DMS79 treated with DMSO at 0.1 percent for 48 hours (cell line): ENCODE measurements around the gene MYRIP.
"Not testable (repeated sequence)": the region's sequence is repeated elsewhere in the genome, so short reads cannot be mapped to it uniquely, and the experiment has no call there.

ENCODE experiments used
- DNase-seq: peaks from one replicate; lab custom pipeline; 2025; lab: John Stamatoyannopoulos, UW

The MYRIP gene

DNA sequence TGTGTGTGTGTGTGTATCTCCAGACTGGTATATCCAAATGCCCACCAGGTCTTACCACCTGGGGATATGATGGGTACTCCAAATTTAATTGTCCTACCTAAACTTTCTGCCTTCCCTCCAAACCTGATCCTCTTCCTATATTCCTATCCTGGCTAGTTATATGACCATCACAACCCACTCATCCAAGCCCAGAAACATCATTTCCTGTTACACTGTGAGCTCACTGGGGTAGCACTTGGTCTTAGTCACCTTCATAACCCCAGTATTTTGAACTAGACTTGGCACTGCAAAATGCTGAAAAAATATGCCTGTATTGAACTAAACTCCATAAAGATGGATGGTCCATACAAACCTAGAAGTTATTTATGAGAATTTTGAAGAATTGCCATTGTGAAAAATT, 321.3 kb downstream of the MYRIP start:
- DNase-seq = no peak

DNA sequence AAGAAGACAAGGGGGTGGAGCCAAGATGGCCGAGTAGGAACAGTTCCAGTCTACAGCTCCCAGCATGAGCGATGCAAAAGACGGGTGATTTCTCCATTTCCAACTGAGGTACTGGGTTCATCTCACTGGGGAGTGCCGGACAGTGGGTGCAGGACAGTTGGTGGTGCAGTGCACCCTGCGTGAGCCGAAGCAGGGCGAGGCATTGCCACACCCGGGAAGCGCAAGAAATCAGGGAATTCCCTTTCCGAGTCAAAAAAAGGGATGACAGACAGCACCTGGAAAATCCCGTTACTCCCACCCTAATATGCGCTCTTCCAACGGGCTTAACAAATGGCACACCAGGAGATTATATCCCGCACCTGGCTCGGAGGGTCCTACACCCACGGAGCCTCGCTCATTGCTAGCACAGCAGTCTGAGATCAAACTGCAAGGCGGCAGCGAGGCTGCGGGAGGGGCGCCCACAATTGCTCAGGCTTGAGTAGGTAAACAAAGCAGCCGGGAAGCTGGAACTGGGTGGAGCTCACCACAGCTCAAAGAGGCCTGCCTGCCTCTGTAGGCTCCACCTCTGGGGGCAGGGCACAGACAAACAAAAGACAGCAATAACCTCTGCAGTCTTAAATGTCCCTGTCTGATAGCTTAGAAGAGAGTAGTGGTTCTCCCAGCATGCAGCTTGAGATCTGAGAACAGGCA, 324.6 kb downstream of the MYRIP start:
- not testable (repeated sequence) for DNase-seq

DNA sequence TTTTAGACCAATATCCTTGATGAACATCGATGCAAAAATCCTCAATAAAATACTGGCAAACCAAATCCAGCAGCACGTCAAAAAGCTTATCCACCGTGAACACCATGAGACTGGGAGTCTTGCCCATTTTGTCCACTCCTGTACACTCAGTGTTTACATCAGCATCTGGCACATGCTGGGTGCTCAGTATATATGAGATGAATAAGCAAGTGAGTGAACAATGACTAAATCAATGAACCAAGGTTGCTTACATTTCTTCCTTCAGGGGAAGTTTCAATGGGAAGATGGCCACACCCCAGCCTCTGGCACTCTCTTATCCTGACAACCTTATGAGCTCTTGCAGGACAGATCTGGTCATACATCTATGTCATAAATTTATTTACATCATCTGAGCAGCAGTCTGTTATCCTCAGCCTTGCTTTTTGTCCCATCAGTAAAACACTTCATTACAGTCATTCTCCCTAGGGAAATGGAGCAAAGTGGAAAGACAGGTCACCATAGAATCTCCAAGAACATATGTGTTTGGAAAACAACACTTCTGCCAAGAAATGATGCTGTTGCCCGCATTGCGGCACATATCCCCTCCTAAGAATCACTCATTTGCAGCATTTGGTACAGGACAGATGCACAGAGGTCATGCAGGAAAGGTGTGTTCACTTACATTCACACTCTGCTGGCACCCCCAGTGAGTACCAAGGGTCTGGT, 328.3 kb downstream of the MYRIP start:
- peak; percentile 0 for DNase-seq

DNA sequence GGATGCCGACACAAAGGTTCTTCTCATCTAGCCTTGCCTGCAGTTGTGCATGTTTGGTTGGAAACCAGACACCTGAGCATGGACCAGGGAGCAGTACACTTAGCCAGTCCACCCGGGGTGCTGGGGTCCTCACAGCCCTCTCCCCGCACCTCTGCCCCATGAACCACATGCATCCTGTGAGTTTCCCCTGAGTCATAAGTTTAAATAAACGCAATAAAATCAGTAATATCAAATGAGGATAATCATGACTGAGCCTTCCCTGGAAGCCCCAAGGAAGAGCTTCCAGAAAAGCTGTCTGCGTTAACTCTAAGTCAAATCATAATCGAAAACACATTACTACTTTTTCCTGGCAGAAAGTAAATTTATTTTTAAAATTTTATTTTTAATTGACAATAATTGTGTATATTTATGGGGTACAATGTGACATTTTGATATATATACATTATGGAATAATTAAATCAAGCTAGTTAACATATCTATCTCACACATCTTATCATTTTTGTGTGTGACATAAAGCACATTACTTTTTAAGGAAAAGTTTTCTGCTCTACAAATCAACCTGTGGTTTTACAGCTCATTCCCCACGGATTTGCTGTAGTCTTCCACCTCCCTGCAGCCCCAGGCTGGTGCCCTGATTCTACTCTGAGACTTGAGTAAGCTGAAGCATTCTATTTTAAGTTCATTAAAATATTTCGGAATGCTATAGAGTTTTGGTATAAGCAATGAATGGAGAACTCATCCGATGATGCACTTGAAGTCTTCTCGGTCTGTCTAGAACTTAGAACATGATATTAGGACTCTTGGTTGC, 334.1 kb downstream of the MYRIP start:
- no peak for DNase-seq

DNA sequence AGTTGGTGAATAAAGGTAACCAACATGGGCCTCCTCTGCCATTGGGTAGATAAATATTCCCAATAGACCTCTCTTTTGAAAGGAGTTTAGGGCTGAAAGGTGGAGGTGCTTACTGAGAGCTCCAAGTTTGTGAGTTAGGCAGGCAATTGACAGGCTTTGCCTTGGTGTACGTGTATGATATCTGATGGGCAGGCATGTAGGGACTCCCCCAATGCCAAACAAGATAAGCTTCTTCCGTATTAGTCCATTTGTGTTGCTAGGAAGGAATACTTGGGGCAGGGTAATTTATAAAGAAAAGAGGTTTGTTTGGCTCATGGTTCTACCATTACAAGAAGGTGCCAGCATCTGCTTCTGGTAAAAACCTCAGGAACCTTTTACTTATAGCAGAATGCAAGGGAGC, 339.4 kb downstream of the MYRIP start:
- no peak for DNase-seq

DNA sequence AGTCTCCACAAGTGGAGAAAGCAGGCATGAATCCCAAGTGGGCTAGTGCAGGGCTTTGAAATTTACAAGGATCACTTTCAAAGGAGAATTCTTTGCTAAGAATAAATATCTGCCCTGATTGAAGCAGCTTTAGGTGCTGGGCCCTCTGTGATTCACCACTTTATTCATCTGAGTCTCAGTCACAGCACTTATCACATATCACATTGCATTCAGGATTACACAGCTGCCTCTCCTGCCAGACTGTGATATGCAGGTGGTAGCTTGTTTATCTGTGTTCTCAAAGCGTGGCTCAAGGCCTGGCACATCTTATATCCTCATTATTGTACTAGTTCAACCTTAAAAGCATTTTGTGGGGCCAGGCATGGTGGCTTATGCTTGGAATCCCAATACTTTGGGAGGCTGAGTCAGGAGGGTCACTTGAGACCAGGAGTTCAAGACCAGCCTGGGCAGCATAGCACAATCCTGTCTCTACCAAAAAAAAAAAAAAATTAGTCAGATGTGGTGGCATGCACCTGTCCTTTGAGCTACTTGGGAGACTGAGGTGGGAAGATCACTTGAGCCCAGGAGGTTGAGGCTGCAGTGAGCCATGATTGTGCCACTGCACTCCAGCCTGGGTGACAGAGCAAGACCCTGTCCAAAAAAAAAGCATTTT, 343.2 kb downstream of the MYRIP start:
- DNase-seq = peak; percentile 13

DNA sequence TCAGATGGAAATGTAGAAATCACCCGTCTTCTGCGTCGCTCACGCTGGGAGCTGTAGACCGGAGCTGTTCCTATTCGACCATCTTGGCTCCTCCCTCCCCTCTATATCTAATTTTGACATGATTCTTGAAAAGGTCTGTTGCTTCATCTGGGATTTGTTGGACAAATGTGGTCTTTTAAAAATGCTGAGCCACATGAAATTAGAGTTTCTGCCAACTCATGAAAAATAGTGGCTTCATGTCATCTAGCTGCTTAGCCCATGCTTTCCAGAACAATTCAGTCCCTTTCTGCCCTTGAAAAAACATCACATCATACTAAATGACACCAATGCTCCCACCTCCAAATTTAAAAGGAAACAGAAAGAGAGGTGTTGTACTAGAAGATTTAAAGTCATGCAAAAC, 351.5 kb downstream of the MYRIP start:
- no peak for DNase-seq

DNA sequence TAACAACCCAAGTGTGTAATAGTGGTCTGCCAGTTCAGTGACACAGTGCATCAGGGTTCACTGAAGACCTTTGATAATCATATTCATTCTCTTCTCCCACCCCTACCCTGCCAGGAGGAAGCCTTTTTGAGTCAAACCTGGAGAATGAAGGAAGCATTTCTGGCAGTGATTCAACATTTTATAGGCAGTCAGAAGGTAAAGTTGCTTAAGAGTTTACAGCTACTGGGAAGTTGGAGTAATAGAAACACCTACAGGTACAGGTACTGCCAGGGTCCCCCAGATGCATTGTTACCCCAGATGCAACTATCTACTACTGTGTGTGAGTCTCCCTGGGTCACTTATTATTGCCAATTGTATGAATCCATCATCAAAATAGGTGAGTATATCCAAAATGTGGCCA, 353.2 kb downstream of the MYRIP start:
- no peak for DNase-seq

DNA sequence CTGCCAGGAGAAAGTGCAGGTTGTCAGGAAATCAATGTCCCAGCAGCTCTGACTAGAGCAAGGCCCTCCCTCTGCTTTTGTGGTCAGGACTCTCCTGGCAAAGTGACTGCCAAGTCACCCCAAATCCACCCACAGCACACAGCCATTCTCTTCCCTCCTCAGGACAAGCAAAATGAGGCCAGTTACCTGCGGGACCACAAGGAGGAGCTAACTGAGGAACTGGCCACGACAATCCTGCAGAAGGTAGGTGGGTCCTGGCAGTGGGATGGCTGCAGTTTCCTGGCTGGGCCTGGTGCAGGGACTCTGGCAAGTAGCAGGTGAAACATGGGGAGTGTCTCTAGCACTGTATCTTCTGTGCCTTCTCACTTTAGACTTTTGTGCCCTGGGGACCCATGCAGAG, 357.6 kb downstream of the MYRIP start:
- no peak for DNase-seq

DNA sequence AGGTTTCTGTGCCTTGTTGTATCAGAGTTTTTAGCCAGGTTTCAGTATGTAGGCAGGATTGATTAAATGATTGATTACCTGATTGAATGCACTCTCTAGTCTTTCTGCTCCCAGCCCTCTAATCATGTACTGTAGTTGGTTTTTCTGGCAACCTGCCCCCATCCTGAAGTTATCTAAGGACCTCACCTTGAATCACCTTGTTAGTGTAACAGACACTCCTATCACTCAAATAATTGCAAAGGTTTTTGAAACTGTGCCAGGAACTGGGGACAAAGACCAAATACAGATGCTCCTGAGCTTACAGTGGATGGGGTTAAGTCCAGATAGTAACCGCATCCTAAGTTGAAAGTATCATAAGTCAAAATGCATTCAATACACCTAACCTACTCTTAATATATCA, 358.5 kb downstream of the MYRIP start:
- no peak for DNase-seq

DNA sequence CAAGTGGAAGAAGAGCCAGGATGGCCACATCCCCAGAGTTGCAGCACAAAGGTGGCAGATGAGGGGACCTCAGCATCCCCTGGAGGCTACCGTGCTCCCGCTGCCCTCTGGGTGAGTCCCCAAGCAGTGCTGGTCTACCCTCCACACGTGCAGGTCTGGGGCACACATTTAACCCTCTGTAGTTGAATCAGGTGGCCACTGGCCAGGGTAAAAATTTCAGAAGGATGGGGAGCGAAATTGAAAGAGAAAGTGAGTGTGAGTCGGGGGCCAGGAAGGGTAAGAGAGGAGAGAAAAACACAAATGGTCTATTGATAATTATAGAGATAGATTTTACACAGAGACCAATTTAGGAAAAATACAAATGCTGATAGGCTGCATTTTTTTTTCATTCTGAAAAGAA, 360.6 kb downstream of the MYRIP start:
- no peak for DNase-seq

DNA sequence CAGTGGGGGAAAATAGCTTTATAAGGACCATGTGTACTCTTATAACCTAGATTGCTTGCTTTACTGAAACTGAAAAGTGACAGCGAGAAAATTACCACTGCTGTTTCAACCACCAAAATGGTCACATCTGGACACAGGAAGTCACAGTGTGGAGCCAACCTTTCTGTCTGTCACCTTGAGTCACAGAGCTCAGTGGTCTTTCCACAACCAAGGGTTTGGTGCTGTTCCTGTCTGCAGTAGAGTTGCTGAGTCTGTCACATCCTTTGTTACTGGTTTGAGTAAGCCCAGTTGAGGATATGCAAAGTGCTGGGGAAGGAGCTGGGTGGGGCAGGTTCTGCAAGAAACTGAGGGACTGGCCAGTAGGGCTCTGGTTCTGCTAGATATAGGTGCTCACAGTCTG, 361.0 kb downstream of the MYRIP start:
- no peak for DNase-seq

DNA sequence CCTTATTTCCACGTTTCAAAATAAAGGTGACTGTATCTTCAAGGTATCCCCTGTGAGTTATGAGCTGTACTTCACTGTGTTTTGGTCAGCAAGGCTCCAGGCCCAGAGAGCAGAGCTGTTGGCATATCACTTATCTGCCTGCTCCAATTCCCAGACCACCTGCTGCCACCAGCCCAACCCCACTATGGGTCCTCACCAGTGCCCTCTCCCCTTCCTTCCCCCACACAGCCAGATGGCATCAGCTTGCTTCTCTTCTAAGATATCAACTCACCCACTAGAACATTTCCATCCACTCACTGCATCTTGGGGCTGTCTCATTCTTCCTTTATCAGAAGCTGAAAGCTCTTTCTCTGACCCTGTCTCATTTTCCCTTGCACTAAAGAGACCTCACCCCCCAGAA, 363.2 kb downstream of the MYRIP start:
- DNase-seq = no peak

DNA sequence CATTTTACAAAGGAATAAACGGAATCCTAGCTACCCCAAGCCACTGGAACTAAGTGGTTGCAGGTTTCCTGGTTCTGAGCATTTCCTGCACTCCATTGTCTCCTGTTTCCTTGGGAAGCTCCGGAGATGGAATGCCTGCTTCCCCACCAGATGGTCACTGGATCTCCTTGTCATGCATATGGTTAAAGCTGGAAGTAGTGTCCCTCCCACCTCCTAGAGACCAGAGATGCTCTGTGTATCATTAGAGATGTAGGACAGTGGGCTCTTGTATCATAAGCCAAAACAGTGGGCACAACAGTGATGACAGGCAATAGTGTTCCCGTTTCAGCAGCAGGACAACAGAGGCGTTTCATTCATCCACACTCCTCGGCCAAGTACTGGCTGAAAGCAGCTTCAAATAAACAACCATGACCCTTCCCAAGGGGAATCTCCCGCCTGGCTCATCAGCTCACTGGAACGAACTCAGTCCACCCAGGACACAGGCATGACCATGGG, 363.9 kb downstream of the MYRIP start:
- DNase-seq = no peak

DNA sequence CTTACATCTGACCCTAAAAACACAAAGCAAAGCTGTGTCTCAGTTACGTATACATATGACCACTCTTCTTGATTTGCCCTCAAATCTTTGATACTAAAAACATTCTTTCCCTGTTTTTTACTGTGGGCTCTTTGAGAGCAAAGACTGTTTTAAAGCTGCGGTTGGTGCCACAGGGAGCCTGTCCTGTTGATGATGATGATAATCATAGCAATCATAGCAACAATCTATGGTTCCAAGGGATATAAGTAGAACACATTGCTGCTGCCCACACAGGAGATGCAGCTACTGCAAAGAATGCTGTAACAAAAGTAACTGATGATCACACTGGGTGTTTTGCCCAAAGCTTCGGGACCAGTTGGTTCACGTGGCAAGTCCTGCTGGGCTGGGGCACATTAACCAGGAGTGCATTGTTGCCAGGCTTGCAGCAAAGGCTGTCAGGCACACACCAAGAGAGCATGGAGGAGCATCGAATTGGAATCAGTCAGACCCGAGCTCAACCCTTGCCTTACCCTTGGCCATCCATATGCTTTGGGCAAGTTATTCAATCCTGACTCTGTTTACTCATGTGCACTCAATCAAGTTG, 368.7 kb downstream of the MYRIP start:
- DNase-seq = no peak

DNA sequence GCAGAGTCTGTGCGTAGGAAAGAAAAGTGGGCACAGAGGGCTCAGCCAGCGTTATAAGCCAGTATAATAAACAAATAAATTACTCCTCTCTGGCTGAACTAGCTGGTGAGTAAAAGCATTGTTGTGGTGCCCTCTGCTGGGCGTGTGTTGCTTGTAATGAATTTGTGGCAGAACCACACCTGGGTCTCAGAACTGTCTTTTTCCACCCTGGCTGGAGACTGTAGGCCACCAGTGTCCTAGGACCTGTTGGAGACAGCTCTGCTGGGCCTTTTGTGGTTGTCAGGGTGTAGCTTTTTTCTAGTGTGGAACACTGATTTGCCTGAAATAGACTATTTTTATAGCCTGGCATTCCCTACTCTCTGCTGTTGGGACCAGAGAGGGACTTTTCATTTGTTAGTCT, 369.6 kb downstream of the MYRIP start:
- DNase-seq = peak; percentile 29

DNA sequence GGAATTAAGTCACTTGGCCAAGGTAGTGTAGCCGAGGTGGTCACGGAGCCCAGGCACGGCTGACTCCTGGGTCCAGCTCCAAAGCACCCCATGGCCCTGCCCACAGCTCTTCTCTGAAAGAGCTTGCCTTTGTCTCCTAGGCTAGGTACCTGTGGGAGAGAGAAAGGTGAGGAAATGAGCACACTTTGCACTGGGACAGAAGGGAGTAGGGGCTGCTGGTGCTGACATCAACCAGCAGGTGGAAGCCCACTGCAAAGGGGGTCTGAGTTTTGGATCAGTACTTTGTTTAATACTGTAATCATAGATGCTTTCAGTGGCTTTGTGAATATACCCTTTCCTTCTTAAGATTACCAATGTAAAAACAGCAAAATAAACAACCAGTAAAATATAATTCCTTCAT, 371.8 kb downstream of the MYRIP start:
- no peak for DNase-seq

DNA sequence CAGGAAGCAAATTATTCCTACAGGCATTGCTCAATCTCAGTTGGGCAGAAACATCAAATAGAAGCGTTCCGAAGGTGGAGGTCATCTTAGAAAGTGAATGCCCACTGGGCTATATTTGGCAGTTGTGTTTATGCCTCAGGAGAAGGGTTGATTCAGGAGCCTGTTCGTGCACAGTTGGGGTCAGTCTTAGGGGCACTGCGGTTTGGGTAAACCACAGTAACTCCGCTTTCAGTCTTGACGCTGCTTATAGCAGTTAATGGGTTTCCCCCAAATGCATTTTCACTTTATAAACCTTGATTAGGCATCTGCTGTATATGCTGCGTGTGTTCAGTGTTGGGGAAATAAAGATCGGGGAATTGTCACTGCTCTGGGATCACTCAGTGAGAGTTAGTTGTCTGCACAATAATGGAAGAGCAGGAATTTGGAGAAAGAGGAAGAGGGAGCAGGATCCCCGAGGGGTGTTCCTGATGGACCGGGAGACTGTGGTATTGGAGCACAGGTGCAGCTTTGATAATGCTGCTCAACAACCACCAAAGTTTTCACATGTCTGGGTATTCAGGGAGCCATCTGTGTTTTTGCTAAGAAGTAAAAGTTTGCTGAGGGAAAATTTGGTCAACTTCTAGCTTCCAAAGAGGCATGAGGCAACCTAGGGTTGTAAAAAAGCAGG, 375.8 kb downstream of the MYRIP start:
- DNase-seq = no peak

DNA sequence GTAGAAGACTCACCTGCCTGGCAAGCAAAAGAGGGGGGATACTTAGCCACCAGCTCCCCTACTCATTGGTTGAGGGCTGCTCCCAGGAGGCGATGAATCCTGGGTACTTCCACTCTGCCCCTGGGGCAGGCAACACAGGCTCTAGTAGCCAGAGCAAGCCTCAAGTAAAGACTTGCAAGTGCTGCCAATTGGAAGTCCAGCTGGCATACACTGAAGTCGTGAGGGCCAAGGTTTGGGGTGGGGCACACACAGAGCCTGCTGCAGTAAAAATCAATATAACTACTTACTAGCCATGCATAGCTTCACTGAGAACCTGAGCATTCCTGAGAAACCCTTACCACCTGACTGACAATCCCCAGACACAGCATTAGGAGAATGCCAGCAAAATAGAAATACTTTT, 377.1 kb downstream of the MYRIP start:
- DNase-seq = peak; percentile 16

DNA sequence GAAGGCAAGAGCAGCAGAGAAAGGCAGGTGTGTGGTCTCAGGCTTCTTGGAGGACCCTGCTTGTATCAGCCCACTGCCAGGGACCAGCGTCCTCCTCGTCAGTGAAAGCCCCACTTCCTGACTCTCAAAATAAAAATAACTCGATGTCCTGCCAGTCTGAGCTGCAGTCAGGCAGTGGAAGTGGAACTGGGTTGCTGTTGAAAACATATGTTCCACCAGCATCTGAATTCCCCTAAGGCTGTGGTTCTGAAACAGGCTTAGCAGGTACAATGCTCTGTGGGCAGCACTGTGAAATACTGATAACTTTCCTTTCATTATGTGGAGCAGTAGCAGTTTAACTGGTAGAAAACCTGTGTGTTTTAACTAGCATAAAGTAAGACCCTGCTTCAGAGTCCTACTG, 378.5 kb downstream of the MYRIP start:
- DNase-seq = no peak

DNA sequence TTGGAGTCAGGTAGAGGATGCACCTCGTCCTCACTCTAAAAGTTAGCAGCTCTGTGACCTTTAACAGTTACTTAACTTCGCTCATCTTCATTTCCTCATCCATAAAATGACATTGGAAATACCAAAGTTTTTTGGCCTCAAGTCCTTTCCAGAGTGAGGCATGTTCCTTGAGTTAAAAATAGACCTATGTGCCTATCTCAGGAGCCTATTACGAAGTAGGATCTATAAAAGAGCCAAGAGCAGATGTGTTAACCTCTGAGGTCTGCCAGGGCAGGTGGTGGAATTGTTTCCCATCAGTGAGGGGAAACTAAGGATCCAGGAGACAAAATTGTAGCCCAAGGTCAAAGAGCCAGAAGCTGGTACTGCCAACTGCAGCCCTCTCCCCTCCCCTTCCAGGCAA, 379.7 kb downstream of the MYRIP start:
- DNase-seq = no peak

DNA sequence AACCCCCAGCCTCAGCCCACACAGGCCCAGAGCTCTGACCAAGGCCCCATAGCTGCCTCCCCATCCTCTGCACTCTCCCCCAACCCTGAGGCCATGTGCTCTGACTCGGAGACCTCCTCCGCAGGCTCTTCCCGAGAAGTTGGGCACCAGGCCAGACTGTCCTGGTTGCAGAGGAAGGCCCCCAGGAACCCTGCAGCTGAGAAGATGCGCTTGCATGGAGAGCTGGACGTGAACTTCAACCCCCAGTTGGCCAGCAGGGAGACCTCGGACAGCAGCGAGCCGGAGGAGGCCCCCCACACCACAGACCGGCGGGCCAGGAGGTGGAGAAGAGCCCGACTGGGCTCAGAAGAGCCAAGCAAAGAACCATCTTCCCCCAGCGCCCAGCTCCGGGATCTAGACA, 380.6 kb downstream of the MYRIP start:
- DNase-seq = no peak
